Activated CD4-positive, alpha-beta T cell treated with anti-CD3 and anti-CD28 coated beads for 4 hours (primary cell): ENCODE measurements around the gene CERS5.

Source experiments
- DNase-seq, 2 donors: peaks; one replicate each; pipeline ENCODE4 v3.0.0-alpha.2; 2020

The CERS5 gene

GRCh38 chr12:50167049-50167828 is at the start of gene CERS5:
Gene CERS5, minus strand, starts transcription at chr12:50167369. Its CDS starts 72 bp downstream, at chr12:50167297.
- peak; percentile 92 for DNase-seq

- DNase-seq: no peak
Measured at GRCh38 chr12:50215033-50215432, 47.9 kb upstream of the CERS5 start.

GRCh38 chr12:50214018-50214417 is 46.8 kb upstream of the CERS5 start:
- DNase-seq: no peak

- DNase-seq: no peak
Measured at GRCh38 chr12:50213439-50213838, 46.3 kb upstream of the CERS5 start.

- no peak for DNase-seq
Measured at GRCh38 chr12:50212071-50212467, 44.9 kb upstream of the CERS5 start.

GRCh38 chr12:50211392-50212070 is 44.4 kb upstream of the CERS5 start:
- DNase-seq: no peak

- no peak for DNase-seq
Measured at GRCh38 chr12:50207424-50207823, 40.3 kb upstream of the CERS5 start.

- DNase-seq: no peak
Measured at GRCh38 chr12:50205648-50206047, 38.5 kb upstream of the CERS5 start.

- no peak for DNase-seq
Measured at GRCh38 chr12:50203691-50204090, 36.5 kb upstream of the CERS5 start.

GRCh38 chr12:50201987-50202521 is 34.9 kb upstream of the CERS5 start:
- DNase-seq: no peak

GRCh38 chr12:50200552-50201273 is 33.5 kb upstream of the CERS5 start:
- no peak for DNase-seq

GRCh38 chr12:50198829-50199228 is 31.7 kb upstream of the CERS5 start:
- no peak for DNase-seq

- no peak for DNase-seq
Measured at GRCh38 chr12:50197297-50197727, 30.1 kb upstream of the CERS5 start.

GRCh38 chr12:50196537-50196936 is 29.4 kb upstream of the CERS5 start:
- no peak for DNase-seq

GRCh38 chr12:50195832-50196231 is 28.7 kb upstream of the CERS5 start:
- no peak for DNase-seq

GRCh38 chr12:50192908-50193307 is 25.7 kb upstream of the CERS5 start:
- DNase-seq: no peak

- no peak for DNase-seq
Measured at GRCh38 chr12:50192236-50192635, 25.1 kb upstream of the CERS5 start.

- no peak for DNase-seq
Measured at GRCh38 chr12:50190859-50191258, 23.7 kb upstream of the CERS5 start.

- DNase-seq: peak; percentile 29 to 30
Measured at GRCh38 chr12:50188875-50189575, 21.9 kb upstream of the CERS5 start.

GRCh38 chr12:50188241-50188781 is 21.1 kb upstream of the CERS5 start:
- no peak for DNase-seq

GRCh38 chr12:50187084-50187900 is 20.1 kb upstream of the CERS5 start:
- DNase-seq: no peak

GRCh38 chr12:50186681-50187080 is 19.5 kb upstream of the CERS5 start:
- DNase-seq: no peak
